HG02840 (cell line): Measurements from ENCODE around the gene SFXN5.

Source experiments
- ATAC-seq: cut with Tn5 transposase; IDR thresholded peaks from one replicate; pipeline ENCODE4 v1.9.1; 2021; ENCODE audit warnings: mild to moderate bottlenecking, moderate library complexity, moderate number of reproducible peaks; ENCODE audit not compliant: unreplicated experiment, low FRiP score

SFXN5 gene

DNA sequence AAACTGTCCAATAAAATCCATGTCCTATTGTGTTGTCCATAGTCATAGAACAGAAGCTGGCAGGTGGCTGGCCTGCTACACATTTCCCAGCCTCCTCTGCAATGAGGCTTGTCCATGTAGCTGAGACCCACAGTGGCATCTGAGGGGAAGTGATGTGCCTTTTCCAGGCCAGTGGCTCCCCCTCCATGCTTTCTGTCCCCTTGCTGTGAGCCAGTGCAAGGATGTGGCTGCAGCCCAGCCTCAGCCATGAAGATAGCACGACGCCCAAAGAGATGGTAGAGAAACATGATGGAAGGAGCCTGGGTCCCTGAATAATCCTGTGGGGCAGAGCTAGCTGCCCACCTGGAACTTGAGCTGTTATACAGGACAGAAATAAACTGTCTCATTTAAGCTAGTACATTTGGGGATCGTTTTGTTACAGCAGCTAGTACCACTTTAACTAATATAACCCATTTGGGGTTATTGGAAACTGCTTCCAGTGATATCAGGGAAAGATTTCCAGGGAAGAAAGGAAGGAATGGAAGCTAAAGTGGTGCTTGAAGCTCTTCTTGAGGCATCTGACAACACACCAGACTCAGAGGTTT is 40.3 kb downstream of the SFXN5 start:
- no peak for ATAC-seq

DNA sequence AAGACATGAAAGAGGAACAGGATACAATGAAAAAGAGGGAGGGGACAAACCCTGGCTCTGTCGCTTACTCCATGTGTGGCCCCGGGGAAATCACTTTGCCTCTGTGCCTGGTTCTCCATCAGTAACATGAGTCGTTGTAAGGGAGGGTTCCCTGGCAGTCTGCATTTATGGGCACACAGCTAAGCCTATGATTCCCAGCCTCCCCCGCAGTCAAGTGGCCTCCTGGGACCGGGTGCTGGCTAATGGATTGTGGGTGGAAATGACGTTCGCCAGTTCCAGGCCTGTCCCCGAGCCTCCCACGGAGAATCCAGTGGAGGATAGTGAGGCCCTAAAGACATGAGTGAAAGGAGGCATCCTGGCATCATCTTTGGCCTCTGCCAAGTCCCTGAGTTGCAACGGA is 42.7 kb downstream of the SFXN5 start:
- no peak for ATAC-seq

DNA sequence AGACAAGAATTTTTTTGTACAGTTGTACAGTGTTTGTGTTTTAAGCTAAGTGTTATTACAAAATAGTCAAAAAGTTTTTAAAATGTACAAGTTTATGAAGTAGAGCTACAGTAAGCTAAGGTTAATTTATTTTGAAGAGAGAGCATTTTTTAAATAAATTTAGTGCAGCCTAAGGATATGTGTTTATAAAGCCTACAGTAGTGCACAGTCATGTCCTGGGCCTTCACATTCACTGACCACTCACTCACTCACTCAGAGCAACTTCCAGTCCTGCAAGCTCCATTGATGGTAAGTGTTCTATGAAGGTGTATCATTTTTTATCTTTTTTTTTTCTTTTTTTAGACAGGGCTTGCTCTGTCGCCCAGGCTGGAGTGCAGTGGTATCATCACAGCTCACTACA is 44.2 kb downstream of the SFXN5 start:
- no peak for ATAC-seq

DNA sequence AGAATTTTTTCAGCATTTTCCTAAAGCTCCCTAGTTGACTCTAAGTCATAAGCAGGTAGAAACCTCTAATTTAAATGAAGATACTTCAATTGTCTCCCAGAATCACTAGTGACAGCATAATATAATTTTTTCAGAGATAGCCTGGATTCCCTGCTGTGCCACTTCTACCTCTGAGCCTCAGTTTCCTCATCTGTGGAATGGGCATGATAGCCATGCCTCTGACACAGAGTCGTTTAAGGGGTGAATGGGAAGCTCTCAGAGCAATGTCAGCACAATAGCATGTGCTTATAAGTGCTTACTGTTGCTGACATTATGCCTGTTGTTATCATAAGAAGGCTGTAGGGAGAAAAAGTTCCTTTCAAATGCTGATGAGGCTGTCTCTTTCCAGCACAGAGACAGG is 48.0 kb downstream of the SFXN5 start:
- ATAC-seq = no peak

DNA sequence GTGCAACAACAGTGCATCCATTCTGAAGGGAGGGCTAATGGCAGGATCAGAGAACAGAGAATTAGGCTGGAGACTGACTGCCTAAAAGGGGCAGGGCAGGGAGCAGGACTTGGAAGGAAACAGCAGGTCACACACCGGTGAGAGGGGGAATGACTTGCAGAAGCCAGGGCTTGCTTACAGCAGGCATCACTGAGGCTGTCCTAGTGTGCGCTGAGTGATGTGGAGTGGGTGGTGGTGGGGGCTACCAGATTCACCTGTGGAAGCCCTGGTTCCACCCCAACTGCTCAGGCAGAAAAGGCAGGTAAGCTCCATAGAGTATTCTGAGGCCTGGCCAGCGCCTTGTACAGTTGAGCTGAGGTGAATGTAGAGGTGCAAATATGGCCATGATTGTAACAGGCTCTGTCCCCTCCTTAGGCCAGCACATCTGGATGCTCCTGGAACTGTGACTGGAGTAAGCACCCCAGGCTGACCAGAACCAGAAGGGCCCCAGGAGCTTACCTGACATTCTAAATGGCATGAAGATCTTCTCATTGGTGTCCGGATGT is 49.4 kb downstream of the SFXN5 start:
- no peak for ATAC-seq

DNA sequence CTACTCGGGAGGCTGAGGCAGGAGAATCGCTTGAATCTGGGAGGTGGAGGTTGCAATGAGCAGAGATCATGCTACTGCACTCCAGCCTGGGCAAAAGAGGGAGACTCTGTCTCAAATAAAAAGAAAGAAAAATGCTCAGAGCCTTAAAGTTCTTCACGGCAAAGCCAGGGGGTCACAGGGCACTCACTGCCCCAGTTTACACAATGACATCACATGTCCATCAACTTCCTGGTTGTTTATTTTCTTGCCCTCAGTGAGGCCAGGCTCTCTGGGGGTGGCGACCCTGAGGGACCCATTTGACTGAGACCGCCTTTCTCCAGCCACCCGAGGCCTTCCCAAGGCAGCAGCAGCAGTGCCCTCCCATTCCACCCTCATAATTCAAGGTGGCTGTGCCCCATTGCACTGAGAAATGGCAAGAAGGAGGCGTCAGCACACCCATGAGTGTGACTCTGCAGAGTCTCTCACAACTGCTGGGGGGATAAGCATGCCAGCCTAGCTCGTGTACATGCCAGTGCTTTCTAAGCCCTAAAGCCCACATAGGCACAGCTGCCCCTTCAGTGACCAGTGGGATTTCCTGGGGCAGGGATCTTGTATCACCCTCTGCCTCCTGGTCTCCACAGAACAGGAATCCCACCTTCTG is 50.0 kb downstream of the SFXN5 start:
- no peak for ATAC-seq

DNA sequence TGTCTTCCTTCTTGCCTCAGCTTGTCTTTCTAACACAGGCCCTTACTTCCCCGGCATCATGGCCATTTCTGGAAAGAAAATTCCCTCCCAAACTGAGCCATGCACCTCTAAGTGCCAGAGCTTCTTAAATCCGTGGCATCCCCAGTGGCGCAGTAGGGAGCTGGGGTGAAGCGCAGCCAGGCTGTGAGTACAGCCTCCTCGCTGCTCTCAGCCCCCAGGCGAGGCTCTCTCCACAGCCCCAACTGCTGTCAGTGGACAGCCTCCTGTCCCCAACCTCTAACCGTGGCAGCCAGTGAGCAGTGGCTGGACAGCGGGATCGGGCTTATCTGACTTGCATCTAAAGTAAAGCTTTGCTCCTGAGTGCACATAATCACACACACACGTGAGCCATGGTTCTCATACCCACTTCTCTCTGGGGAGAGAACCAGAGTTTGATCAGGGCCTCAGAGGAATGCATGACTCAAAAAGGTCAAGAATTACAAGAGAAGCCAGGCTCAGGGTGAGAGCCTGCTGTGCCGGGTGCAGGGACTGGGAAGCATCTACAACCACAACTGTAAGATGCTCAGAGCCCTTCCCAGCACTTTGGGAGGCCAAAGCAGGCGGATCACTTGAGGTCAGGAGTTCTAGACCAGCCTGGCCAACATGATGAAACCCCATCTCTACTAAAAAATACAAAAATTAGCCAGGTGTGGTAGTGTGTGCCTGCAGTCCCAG is 50.7 kb downstream of the SFXN5 start:
- ATAC-seq = no peak

DNA sequence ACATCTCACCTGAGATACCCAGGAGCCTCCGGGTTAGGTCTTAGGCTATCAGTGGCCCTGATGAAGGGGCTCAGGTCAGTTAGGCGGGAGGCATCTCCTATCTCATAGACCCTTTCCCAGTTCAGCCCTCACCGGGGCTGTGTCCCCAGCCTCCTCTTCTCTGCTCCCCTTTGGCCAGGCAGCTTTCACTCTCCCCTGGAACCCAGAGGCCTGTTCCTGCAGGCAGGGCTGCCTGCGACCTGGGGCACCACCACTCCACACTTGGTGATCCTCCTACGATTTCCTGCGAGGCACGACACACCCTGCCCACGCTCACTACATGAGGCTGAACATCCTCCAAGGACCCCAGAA is 51.2 kb downstream of the SFXN5 start:
- ATAC-seq = no peak

DNA sequence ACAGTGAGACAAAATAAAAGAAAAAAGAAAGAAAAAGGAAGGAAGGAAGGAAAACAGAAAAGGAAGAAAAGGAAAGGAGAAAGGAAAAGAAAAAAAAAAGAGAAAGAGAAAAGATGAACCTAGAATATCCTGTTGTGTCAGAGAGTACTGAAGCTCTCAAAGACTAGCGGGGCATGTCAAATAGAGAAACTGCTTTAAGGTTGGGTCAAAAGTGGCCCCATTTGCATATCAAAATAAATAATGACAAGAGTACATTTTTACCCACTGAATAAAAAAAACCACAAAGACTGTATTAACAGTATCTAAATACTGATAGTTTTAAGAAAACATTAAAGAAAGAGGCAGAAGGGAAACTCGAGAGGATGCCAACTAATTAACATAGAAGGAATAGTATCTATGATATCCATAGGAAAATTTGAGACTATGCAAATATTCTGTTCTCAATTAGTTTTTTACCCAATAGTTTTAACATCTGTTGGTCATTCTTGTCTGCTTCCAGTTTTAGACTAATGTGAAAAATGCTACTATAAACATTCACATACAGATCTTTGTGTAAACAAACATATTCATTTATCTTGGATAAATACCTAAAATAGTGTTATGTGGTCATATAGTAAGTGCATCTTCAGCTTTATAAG is 53.2 kb downstream of the SFXN5 start:
- no peak for ATAC-seq

DNA sequence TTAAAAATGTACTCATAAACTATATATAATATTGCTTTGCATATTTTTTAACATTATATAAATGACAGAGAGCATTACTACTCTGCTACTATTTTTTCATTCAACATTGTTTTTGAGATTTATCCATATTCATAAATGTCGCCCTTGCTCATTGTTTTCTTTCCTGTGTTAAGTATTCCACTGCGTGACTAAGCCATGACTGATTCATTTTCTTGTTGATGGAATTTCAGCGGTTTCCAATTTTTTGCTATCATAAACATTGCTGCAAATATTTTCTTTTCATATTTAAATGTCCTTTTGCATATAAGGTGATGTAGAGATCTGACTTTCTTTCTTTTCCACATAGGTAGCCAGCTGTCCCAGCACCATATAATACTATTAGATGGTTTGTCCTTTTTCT is 57.6 kb downstream of the SFXN5 start:
- no peak for ATAC-seq

DNA sequence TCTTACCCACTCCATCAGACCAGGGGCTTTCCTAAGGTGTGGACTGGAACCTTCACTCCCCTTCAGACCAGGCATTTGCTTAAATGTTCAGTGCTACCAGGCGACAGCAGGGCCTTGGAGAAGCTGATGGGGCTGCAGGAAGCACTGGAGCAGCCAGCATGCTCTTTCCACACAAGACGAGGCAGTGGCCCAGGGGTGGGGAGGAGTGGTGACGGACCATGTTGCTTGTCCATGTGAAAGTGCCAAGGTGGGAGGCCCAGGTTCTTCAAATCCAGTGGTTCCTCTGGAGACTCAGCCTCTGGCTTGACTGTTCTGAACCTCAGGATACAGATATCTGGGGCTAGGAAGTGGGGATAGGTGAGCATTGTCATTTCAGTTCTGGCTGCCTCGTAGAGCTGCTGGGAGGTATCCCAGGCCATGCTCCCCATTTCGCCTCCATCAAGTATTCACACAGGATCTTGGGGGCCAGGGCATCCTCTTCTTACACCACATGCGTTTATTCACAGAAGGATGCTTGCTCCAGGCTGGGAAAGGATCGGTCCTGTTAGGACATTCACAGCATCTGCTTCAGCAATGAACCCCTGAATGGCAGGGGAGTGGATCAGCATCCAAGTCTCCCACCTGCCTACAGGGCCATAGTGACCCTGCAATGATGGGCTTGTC is 62.2 kb downstream of the SFXN5 start:
- no peak for ATAC-seq

DNA sequence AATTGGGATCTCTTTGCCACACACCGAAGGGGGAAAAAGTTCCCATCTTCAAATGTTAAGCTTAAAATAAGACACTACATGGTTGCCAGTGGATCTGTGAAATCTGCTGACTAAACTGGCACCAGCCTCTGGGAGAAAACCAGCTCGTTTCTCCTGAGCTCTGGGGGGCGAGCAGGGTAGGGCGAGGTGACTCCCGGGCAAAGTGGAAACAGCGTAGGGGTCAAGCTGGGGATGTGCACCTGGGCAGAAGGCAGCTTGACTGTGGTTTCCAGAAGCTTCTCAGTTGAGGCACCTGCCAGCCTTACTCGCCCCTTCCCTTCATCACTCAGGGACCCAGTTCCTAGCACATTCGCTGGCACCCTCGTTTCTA is 62.8 kb downstream of the SFXN5 start:
- ATAC-seq = no peak

DNA sequence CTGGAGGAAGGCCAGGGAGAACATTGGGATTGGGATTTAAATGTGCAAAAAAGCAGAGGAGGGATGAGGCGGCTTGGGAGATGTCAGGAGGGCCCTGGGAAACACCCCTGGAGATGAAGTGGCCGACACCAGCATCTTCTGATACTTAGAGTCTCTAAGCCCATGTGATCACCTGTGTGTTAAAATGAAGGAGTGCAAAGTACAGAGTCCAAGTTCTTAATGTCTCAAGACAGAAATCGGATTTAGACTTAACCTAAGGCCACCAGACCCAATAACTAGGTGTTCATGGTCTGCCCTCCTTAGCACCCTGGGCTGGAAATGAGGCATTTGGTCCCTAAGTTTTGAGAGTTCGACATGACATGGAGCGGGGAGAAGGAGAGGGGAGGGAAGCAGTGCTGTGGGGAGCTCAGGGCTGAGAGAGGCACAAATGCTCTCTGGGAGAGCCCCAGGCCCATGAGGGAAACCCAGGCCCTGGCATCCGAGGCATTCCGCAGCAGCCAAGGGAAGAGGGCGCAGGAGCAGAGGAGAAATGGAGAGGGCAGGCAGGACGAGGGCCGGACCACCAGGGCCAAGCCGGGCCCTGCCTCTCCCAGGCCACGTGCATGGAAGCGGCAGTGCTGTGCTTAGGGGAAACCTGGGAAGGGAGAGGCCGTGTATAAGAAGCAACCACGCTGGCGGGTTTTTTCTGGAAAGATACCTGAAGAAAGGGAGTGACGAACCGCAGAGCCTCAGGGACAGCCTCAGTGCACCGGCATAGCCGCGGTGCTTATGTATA is 63.3 kb downstream of the SFXN5 start:
- ATAC-seq = no peak

DNA sequence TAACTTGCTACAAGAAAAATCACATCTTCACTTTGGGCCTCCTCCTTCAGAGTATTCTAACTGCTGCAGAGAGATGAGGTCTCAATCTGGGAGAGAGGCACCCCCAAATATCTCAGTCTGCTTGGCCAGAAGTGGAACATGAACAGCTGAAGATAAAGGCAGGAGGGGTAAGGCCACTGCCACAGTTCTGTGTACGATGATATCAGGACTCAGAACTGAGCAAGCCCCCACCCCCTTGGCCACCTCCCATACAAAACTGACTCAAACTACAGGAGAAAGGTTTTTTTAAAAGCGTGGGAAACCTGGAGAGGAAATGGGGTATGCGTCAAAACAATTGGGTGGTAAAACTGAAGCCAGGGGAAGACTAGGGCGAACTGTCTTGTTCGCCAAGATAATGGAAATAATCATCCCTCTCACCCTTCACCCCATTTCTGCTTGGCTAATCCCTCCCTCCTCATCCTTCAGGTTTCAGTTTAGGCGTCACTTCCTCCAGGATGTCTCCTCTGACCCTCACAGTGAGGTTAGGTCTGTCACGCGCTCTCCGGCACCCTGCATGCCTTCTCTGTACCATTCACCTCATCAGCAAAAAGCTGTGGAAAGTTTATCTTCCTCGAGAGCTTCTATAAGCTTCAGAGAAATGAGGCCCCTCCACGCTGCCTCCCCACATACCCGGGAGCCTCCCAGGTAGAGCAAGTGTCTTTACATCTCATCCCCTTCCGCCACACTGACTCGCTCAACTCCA is 64.4 kb downstream of the SFXN5 start:
- ATAC-seq = no peak

DNA sequence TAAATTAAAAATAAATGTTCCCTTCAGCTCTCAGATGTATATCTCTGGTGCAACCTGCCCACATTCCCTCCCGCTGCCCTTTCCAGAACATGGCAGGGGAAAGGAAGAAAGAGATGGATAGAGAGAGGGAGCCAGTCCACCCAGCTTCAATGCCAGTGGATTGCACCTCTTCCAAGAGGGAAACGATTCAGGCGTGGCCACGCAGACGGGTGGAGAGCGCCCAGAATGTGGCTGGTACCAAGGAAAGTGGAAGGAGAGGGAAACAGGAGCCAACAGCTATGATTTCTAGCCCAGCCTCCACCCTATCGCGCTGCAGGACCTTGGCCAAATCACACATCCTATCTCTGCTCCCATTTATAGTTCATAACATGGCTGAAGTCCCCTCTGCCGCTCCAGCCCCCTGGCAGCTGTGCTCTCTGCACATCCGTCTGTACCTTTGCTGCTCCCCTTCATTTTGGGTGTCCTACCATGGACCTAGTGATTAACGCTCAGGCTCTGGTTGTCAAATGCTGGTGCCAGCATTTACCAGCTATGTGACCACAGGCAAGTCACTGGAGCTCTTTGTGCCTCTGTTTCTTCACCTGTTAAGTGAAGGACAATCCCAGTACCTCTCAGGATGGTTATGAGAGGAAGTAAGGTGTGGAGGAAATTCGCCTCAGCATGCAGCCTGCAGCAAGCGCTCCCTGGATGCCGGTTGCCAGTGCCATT is 66.5 kb downstream of the SFXN5 start:
- no peak for ATAC-seq

DNA sequence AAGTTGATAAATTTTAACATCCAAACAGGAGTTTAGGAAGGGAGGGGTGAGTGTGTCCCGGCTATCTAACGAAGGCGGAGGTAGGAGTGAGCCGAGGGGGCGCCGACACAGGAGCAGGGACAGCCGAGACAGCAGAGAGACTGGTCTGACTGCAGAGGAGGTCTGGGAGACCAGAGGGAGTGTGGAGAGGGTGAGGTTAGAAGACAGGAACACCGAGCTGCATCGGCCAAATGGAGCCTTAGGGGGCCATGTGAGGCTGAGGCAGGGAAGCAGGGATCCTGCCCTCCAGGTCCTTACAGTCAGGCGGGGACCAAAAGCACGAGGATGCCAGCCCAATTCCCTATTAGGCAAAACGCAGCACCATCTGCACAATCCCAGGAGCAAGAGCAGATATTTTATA is 67.0 kb downstream of the SFXN5 start:
- no peak for ATAC-seq

DNA sequence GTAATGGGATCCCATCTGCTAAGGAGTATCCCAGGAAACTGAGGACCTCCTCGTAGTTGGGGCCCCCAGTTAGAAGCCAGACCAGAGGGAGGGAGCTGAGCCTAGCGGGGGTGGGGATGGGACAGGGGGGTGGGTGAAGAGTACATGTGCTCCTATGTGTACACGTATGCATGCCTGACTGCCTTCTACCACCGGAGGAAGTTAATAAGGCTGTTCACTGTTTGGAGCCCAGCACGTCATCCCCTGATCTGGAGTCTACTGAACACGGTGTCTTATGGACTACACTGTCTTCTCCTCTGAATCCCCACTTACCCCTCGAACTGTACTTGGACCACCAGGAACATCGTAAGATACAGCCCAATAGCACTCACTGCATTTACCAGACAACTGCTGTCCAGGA is 68.5 kb downstream of the SFXN5 start:
- ATAC-seq = no peak

DNA sequence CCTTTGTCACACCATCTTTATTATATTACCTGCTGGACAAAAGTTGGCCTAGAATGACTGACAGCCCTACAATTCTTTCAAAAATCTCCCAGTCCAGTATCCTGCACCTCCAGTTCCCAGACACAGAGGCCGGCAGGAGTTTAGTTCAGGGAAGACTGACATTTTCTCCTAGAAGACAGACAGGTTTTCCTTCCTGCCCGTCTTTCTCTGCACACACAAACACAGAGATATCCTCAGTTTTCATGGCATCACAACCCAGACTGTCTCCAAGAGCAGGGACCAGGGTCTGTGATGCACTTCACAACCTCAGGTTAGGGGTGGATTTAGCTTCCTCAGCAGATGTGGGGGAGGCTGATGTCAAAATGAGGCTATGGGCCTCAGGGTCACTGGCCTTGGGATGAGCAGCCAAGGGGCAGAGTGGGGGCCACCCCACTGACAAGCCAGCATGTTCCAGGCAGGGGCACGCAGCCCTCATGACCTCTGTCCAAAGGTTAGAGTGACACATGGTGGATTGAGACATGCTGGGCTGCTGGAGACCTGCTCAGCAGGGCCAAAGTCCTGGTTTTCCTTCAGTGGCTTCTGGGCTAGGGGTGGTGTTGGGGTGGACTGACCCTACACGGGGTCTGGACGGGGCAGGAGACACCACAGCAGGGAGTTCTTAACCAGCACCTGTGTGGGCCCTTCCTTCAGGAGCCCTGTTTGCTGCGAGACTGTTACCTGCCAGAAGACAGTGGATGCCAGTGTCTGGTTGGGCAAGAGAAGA is 70.5 kb downstream of the SFXN5 start:
- no peak for ATAC-seq
